Measurements from ENCODE around the gene HDAC9. TPM values are rescaled to one million over a fixed set of nuclear protein-coding genes. Genes with fewer than 3 reads are reported as not detected.

The HDAC9 gene
- total RNA-seq, 6 donors from 2014 or later: 8.4 to 23.1 (median 10.4) TPM

DNA sequence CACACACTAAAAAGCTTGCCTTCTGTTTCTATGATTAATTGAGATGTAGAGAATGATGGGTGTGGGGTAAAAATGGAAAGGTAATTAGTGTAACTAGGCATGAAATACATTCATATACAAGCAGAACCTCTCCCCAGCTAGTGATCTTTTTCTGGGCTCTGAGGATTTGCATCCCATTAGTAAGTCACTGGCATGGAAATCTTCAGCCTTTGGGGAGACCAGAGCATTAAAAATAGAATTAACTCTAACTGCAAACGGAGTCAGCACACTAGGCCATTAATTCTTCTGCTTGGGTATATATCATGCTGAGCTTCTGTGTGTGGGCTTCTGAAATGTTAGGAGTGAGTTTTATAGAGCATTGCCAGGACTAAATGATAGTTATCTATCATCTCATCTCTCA lies 128.9 kb downstream of the HDAC9 start:
- no peaks in the 10 kb centered on the region for H3K36me3 ChIP-seq
- DNase-seq: no peak
- no peak overlapping the region for H3K4me3 ChIP-seq
- TF ChIP-seq POLR2A (IDR thresholded peaks at IDR 0.05): no peak
- no peak for TF ChIP-seq POLR2AphosphoS5 (IDR thresholded peaks at IDR 0.05)
- no peak for TF ChIP-seq CTCF (IDR thresholded peaks at IDR 0.05)
- no peak for TF ChIP-seq EP300 (IDR thresholded peaks at IDR 0.05)
- no peaks in the 10 kb centered on the region for H3K4me1 ChIP-seq
- H3K27me3 ChIP-seq: no peaks in the 10 kb centered on the region
- no peak overlapping the region for H3K27ac ChIP-seq
- WGBS, 2 donors: 80 to 85% methylated on average over 1 of the region's 1 CpG
- no peaks in the 10 kb centered on the region for H3K9me3 ChIP-seq
- ATAC-seq (ENCODE audit: low FRiP score in 2 of 2): no peak

GRCh38 chr7:18626086-18626485 lies 130.5 kb downstream of the HDAC9 start:
- Histone ChIP-seq H3K9me3 (no peaks in the 10 kb centered on the region), H3K36me3 (no peaks in the 10 kb centered on the region), H3K27ac (no peak overlapping the region), H3K27me3 (no peaks in the 10 kb centered on the region), H3K4me1 (no peaks in the 10 kb centered on the region), H3K4me3 (no peak overlapping the region)
- ATAC-seq (ENCODE audit: low FRiP score in 2 of 2): no peak
- TF ChIP-seq POLR2AphosphoS5 (IDR thresholded peaks at IDR 0.05): no peak
- no peak for TF ChIP-seq POLR2A (IDR thresholded peaks at IDR 0.05)
- TF ChIP-seq CTCF (IDR thresholded peaks at IDR 0.05): no peak
- TF ChIP-seq EP300 (IDR thresholded peaks at IDR 0.05): no peak
- DNase-seq: no peak

- Histone ChIP-seq H3K27me3 (no peaks in the 10 kb centered on the region), H3K4me1 (no peaks in the 10 kb centered on the region), H3K4me3 (no peak overlapping the region), H3K27ac (no peak overlapping the region), H3K36me3 (no peaks in the 10 kb centered on the region), H3K9me3 (no peaks in the 10 kb centered on the region)
- no peak for ATAC-seq (ENCODE audit: low FRiP score in 2 of 2)
- TF ChIP-seq EP300 (IDR thresholded peaks at IDR 0.05) (no peak), POLR2A (IDR thresholded peaks at IDR 0.05) (no peak), CTCF (IDR thresholded peaks at IDR 0.05) (no peak), POLR2AphosphoS5 (IDR thresholded peaks at IDR 0.05) (no peak)
- DNase-seq: no peak
Measured at GRCh38 chr7:18626717-18627116, 131.2 kb downstream of the HDAC9 start.

- Histone ChIP-seq H3K9me3 (no peaks in the 10 kb centered on the region), H3K27me3 (no peaks in the 10 kb centered on the region), H3K4me3 (no peak overlapping the region), H3K4me1 (peaks cover 0 to 6% (median 0%) of the 10 kb centered on the region in 4 donors), H3K27ac (no peak overlapping the region), H3K36me3 (no peaks in the 10 kb centered on the region)
- DNase-seq (no peak), ATAC-seq (ENCODE audit: low FRiP score in 2 of 2) (no peak)
- no peak for TF ChIP-seq POLR2AphosphoS5 (IDR thresholded peaks at IDR 0.05)
- TF ChIP-seq EP300 (IDR thresholded peaks at IDR 0.05): no peak
- no peak for TF ChIP-seq POLR2A (IDR thresholded peaks at IDR 0.05)
- no peak for TF ChIP-seq CTCF (IDR thresholded peaks at IDR 0.05)
- WGBS, 2 donors: 81 to 97% methylated on average over 3 of the region's 3 CpGs
Measured at GRCh38 chr7:18637516-18637915, 142.0 kb downstream of the HDAC9 start.

GRCh38 chr7:18638594-18639452 lies 143.3 kb downstream of the HDAC9 start:
- H3K36me3 ChIP-seq: no peaks in the 10 kb centered on the region
- peaks cover 0 to 6% (median 0%) of the 10 kb centered on the region in 4 donors for H3K4me1 ChIP-seq
- peak in 1 of 2 donors; percentile 48 for TF ChIP-seq POLR2AphosphoS5 (IDR thresholded peaks at IDR 0.05)
- TF ChIP-seq CTCF (IDR thresholded peaks at IDR 0.05): no peak
- no peak for TF ChIP-seq POLR2A (IDR thresholded peaks at IDR 0.05)
- peak in 1 of 4 donors; percentile 29 for TF ChIP-seq EP300 (IDR thresholded peaks at IDR 0.05)
- H3K4me3 ChIP-seq: no peak overlapping the region
- DNase-seq (no peak), ATAC-seq (ENCODE audit: low FRiP score in 2 of 2) (peak in 1 of 2 donors; percentile 89)
- H3K27ac ChIP-seq: peak overlapping the region; percentile 28 to 50 (median 37)
- WGBS, 2 donors: 67 to 79% methylated on average over 4 of the region's 4 CpGs
- H3K9me3 ChIP-seq: no peaks in the 10 kb centered on the region
- H3K27me3 ChIP-seq: no peaks in the 10 kb centered on the region
